Tibial artery (tissue), 4 donors: ENCODE data around the gene SPRR2F.
"Not testable (repeated sequence)": the region's sequence is repeated elsewhere in the genome, so short reads cannot be mapped to it uniquely, and the experiment has no call there.

Source experiments
- DNase-seq, 2 donors: peaks; one replicate each; pipeline ENCODE4 v3.0.0-alpha.2; 2019
- H3K27ac ChIP-seq, 2 donors: fragments of 200-600 bp; sonication (generic) in 1 of 2; 1 replicate in 1 of 2; 2 replicates in 1 of 2; pipeline ENCODE4 v1.5.1; 2018 to 2019; ENCODE audit warnings: mild to moderate bottlenecking in 1 of 2
- H3K27me3 ChIP-seq, 2 donors: fragments of 200-600 bp; sonication (generic) in 1 of 2; one replicate each; pipeline versions ENCODE4 v1.5.1 to v1.6.0; 2016 to 2019
- H3K36me3 ChIP-seq, 3 donors: fragments of 200-600 bp; sonication (generic) in 2 of 3; one replicate each; pipeline ENCODE4 v1.5.1; 2016 to 2019; ENCODE audit warnings: mild to moderate bottlenecking in 2 of 3
- H3K4me1 ChIP-seq, 4 donors: fragments of 200-600 bp; sonication (generic) in 2 of 4; 1 replicate in 3 of 4; 2 replicates in 1 of 4; pipeline ENCODE4 v1.5.1; 2016 to 2019
- H3K4me3 ChIP-seq, 2 donors: fragments of 200-600 bp; sonication (generic) in 1 of 2; 1 replicate in 1 of 2; 2 replicates in 1 of 2; pipeline ENCODE4 v1.5.1; 2018 to 2019; ENCODE audit warnings: mild to moderate bottlenecking in 2 of 2
- H3K9me3 ChIP-seq, 3 donors: fragments of 200-600 bp; sonication (generic) in 1 of 3; one replicate each; pipeline ENCODE4 v1.5.1; 2016 to 2019
- CTCF ChIP-seq, 2 experiments: fragments of 200-600 bp in 1 of 2; fragments of 450-650 bp in 1 of 2; IDR thresholded peaks; one replicate each; pipeline ENCODE4 v1.5.1; 2017 to 2019; ENCODE audit warnings: antibody characterized with exemption in 2 of 2, mild to moderate bottlenecking in 1 of 2, moderate library complexity in 1 of 2
- intact Hi-C: fragments of 100-400 bp; cut with DNase I; formaldehyde crosslinking; loops from one replicate; pipeline ENCODE4 v1.15.0; 2023; ENCODE audit warnings: low total_unique reads

Gene SPRR2F

GRCh38 chr1:153133743-153134142, 20.4 kb upstream of the SPRR2F start:
- no peaks in the 10 kb centered on the region for H3K27me3 ChIP-seq
- no peak for DNase-seq
- intact Hi-C loops, result no loop called here
- H3K4me1 ChIP-seq, result no peaks in the 10 kb centered on the region
- no peak overlapping the region for H3K4me3 ChIP-seq
- no peaks in the 10 kb centered on the region for H3K9me3 ChIP-seq
- no peak overlapping the region for H3K27ac ChIP-seq
- no peaks in the 10 kb centered on the region for H3K36me3 ChIP-seq
- no peak for TF ChIP-seq CTCF (IDR thresholded peaks at IDR 0.05)

- TF ChIP-seq CTCF (IDR thresholded peaks at IDR 0.05), result no peak
- intact Hi-C loops, result no loop called here
- Histone ChIP-seq H3K36me3 (no peaks in the 10 kb centered on the region), H3K4me3 (no peak overlapping the region), H3K27me3 (no peaks in the 10 kb centered on the region), H3K9me3 (no peaks in the 10 kb centered on the region), H3K4me1 (no peaks in the 10 kb centered on the region), H3K27ac (no peak overlapping the region)
- DNase-seq, result no peak
Measured at GRCh38 chr1:153133267-153133666, 20.0 kb upstream of the SPRR2F start.

GRCh38 chr1:153128688-153129087, 15.4 kb upstream of the SPRR2F start:
- intact Hi-C loops, H3K27ac ChIP-seq, H3K27me3 ChIP-seq, H3K36me3 ChIP-seq, H3K4me1 ChIP-seq, DNase-seq, H3K9me3 ChIP-seq, H3K4me3 ChIP-seq: not testable (repeated sequence)

- intact Hi-C loops, result no loop called here
- no peak for TF ChIP-seq CTCF (IDR thresholded peaks at IDR 0.05)
- no peak for DNase-seq
- H3K4me1 ChIP-seq, result no peaks in the 10 kb centered on the region
- H3K27ac ChIP-seq, result no peak overlapping the region
- no peaks in the 10 kb centered on the region for H3K9me3 ChIP-seq
- H3K4me3 ChIP-seq, result no peak overlapping the region
- H3K27me3 ChIP-seq, result no peaks in the 10 kb centered on the region
- H3K36me3 ChIP-seq, result no peaks in the 10 kb centered on the region
Measured at GRCh38 chr1:153127296-153127695, 14.0 kb upstream of the SPRR2F start.

GRCh38 chr1:153125536-153125935, 12.2 kb upstream of the SPRR2F start:
- intact Hi-C loops, result no loop called here
- Histone ChIP-seq H3K4me3 (no peak overlapping the region), H3K9me3 (no peaks in the 10 kb centered on the region), H3K27me3 (no peaks in the 10 kb centered on the region), H3K36me3 (no peaks in the 10 kb centered on the region), H3K27ac (no peak overlapping the region), H3K4me1 (no peaks in the 10 kb centered on the region)
- no peak for DNase-seq
- no peak for TF ChIP-seq CTCF (IDR thresholded peaks at IDR 0.05)

GRCh38 chr1:153123793-153124192, 10.5 kb upstream of the SPRR2F start:
- H3K4me3 ChIP-seq, H3K27ac ChIP-seq, H3K9me3 ChIP-seq, H3K4me1 ChIP-seq, H3K36me3 ChIP-seq, H3K27me3 ChIP-seq, intact Hi-C loops, DNase-seq: not testable (repeated sequence)

GRCh38 chr1:153122831-153123421, 9.6 kb upstream of the SPRR2F start:
- Histone ChIP-seq H3K36me3 (no peaks in the 10 kb centered on the region), H3K27ac (no peak overlapping the region), H3K27me3 (no peaks in the 10 kb centered on the region), H3K9me3 (no peaks in the 10 kb centered on the region), H3K4me1 (no peaks in the 10 kb centered on the region), H3K4me3 (no peak overlapping the region)
- DNase-seq, result no peak
- TF ChIP-seq CTCF (IDR thresholded peaks at IDR 0.05), result no peak
- intact Hi-C loops, result no loop called here
